GM12878 (cell line): ENCODE measurements around the gene NEU4. TPM values are rescaled to one million over a fixed set of nuclear protein-coding genes. Genes with fewer than 3 reads are reported as not detected.

ENCODE experiments used
- ATAC-seq: fragments of 200-7000 bp; cut with Tn5 transposase; 3 replicates; pipeline ENCODE4 v1.9.1; 2020; ENCODE audit warnings: mild to moderate bottlenecking, moderate library complexity
- BruUV-seq: library from RNA; stranded (reverse); fragments of 400-500 nt; replicated peaks from 2 replicates; lab custom pipeline; 2021; lab: Mats Ljungman, UMichigan
- CTCF ChIA-PET: fragments of 300-600 bp; sonication (Branson Sonifier 250); formaldehyde crosslinking; extraction: SDS; loops from one replicate; lab custom pipeline; 2021; ENCODE audit warnings: inconsistent platforms; lab: Yijun Ruan, JAX
- POLR2A ChIA-PET: fragments of 350-600 bp; formaldehyde crosslinking; extraction: SDS; loops from one replicate; lab custom pipeline; 2021; ENCODE audit warnings: inconsistent platforms; lab: Charles Lee
- RAD21 ChIA-PET: fragments of 300-600 bp; sonication (Branson Sonifier 250); formaldehyde crosslinking; loops from one replicate; lab custom pipeline; 2023; ENCODE audit warnings: antibody characterized with exemption; ENCODE audit not compliant: unreplicated experiment; lab: Charles Lee
- SMC1A ChIA-PET: fragments of 300-600 bp; sonication (Branson Sonifier 250); formaldehyde crosslinking; loops from one replicate; lab custom pipeline; 2023; ENCODE audit not compliant: unreplicated experiment, uncharacterized antibody; lab: Charles Lee
- DNase-seq: peaks from one replicate; pipeline ENCODE4 v3.0.0-alpha.2; 2011; ENCODE audit warnings: low read depth, low spot score
- FAIRE-seq: peaks from 3 replicates; lab custom pipeline; 2011; peaks lifted over from hg19 to GRCh38; lab: Jason Lieb, UNC
- H2AFZ ChIP-seq: 2 replicates; pipeline ENCODE4 v1.6.0; 2011; ENCODE audit warnings: low read depth, low read length, control low read depth; ENCODE audit not compliant: control insufficient read depth
- H3K27ac ChIP-seq: 2 replicates; pipeline ENCODE4 v1.5.1; 2011; ENCODE audit warnings: control low read depth; ENCODE audit not compliant: control insufficient read depth, insufficient read depth
- H3K27me3 ChIP-seq, 2 experiments: replicated peaks in 1 of 2; 2 replicates each; pipeline versions ENCODE4 v1.6.0 to v1.6.1; 2011; ENCODE audit warnings: low read length in 1 of 2; ENCODE audit not compliant: control insufficient read depth in 2 of 2, insufficient read depth in 2 of 2
- H3K36me3 ChIP-seq, 2 experiments: 2 replicates each; pipeline ENCODE4 v1.5.1; 2011; ENCODE audit warnings: low read length in 1 of 2; ENCODE audit not compliant: control insufficient read depth in 2 of 2, insufficient read depth in 2 of 2
- H3K4me1 ChIP-seq: 2 replicates; pipeline ENCODE4 v1.6.1; 2011; ENCODE audit warnings: mild to moderate bottlenecking, low read length, moderate library complexity, mixed read lengths; ENCODE audit not compliant: control insufficient read depth, insufficient read depth
- H3K4me2 ChIP-seq: 2 replicates; pipeline ENCODE4 v1.6.0; 2011; ENCODE audit warnings: control low read depth; ENCODE audit not compliant: control insufficient read depth, insufficient read depth
- H3K4me3 ChIP-seq: fragments of 200-600 bp; sonication (generic); 2 replicates; pipeline ENCODE4 v1.5.1; 2016
- H3K79me2 ChIP-seq: 2 replicates; pipeline ENCODE4 v1.6.0; 2011; ENCODE audit warnings: low read length; ENCODE audit not compliant: control insufficient read depth, insufficient read depth
- H3K9ac ChIP-seq: 2 replicates; pipeline ENCODE4 v1.8.0; 2011; ENCODE audit warnings: low read length, control low read depth, mixed read lengths; ENCODE audit not compliant: control insufficient read depth, insufficient read depth
- H3K9me3 ChIP-seq: replicated peaks from 3 replicates; pipeline ENCODE4 v1.5.1; 2011; ENCODE audit warnings: mild to moderate bottlenecking, low read length; ENCODE audit not compliant: control insufficient read depth, insufficient read depth
- H4K20me1 ChIP-seq: 2 replicates; pipeline ENCODE4 v1.6.0; 2011; ENCODE audit not compliant: control insufficient read depth, insufficient read depth
- EED ChIP-seq: sonication (generic); IDR thresholded peaks from 2 replicates; pipeline ENCODE4 v1.6.1; 2016; ENCODE audit warnings: antibody characterized with exemption, low read depth
- EZH2 ChIP-seq: IDR thresholded peaks from 2 replicates; pipeline ENCODE4 v1.6.1; 2012; ENCODE audit warnings: low read depth, mild to moderate bottlenecking, control low read depth, inconsistent platforms, low read length, borderline replicate concordance; ENCODE audit not compliant: control insufficient read depth
- IRF4 ChIP-seq: IDR thresholded peaks from 2 replicates; pipeline ENCODE4 v1.6.1; 2011; ENCODE audit warnings: low read depth, low read length
- MTA2 ChIP-seq: fragments of 450-650 bp; IDR thresholded peaks from 2 replicates; pipeline ENCODE4 v1.6.1; 2016; ENCODE audit warnings: low read depth, mild to moderate bottlenecking, moderate library complexity
- RELA ChIP-seq: fragments of 450-650 bp; IDR thresholded peaks from 2 replicates; pipeline ENCODE4 v1.8.0; 2014; ENCODE audit warnings: borderline replicate concordance; ENCODE audit not compliant: partially characterized antibody
- SMARCA5 ChIP-seq: fragments of 450-650 bp; IDR thresholded peaks from 2 replicates; pipeline ENCODE4 v1.6.1; 2017; ENCODE audit warnings: mild to moderate bottlenecking
- SREBF1 ChIP-seq: IDR thresholded peaks from 2 replicates; pipeline ENCODE4 v1.6.1; 2012; ENCODE audit warnings: mild to moderate bottlenecking, low read length
- STAT3 ChIP-seq: IDR thresholded peaks from 2 replicates; pipeline ENCODE4 v1.6.1; 2011; ENCODE audit warnings: low read depth, low read length, improper control_type of control experiment
- TCF3 ChIP-seq: IDR thresholded peaks from 2 replicates; pipeline ENCODE4 v1.6.1; 2012; ENCODE audit warnings: low read depth, mild to moderate bottlenecking, low read length, borderline replicate concordance; ENCODE audit not compliant: insufficient read depth
- ZNF217 ChIP-seq: fragments of 450-650 bp; IDR thresholded peaks from 2 replicates; pipeline ENCODE4 v1.6.1; 2017; ENCODE audit warnings: antibody characterized with exemption, mild to moderate bottlenecking
- ZNF24 ChIP-seq: fragments of 450-650 bp; IDR thresholded peaks from 2 replicates; pipeline ENCODE4 v1.6.1; 2017; ENCODE audit warnings: antibody characterized with exemption, mild to moderate bottlenecking
- ZNF274 ChIP-seq: IDR thresholded peaks from one replicate; pipeline ENCODE4 v1.8.0; 2011; ENCODE audit not compliant: insufficient read length, insufficient read depth
- WGBS: methylation state at CpG from one replicate; pipeline ENCODE4 v1.1.6; 2016; ENCODE audit warnings: low lambda C conversion rate; ENCODE audit not compliant: insufficient replicate concordance, insufficient coverage; ENCODE audit errors: missing lambda C conversion rate; 5-methylcytosine and 5-hydroxymethylcytosine counted together
- in situ Hi-C: fragments of 300-500 bp; cut with MboI; formaldehyde crosslinking; loops from 9 replicates; pipeline ENCODE4 v1.14.3; 2018; ENCODE audit warnings: mixed read lengths
- intact Hi-C: fragments of 100-400 bp; cut with micrococcal nuclease; formaldehyde crosslinking; loops from one replicate; pipeline ENCODE4 v1.14.2; 2022; ENCODE audit not compliant: unreplicated experiment
- polyA plus RNA-seq, 11 experiments: library from polyadenylated mRNA; depleted of rRNA in 4 of 11; unstranded in 6 of 11; stranded (reverse) in 5 of 11; fragments of >200 nt; fragmentation: Nextera tagmentation in 4 of 11; fragmentation: Illumina TruSeq in 1 of 11; extraction: Ambion mirVana in 4 of 11; extraction: Trizol in 1 of 11; gene quantifications; 1 replicate in 1 of 11; 2 replicates in 10 of 11; pipeline versions ENCODE4 v1.2.1 to v1.2.3, GENCODE V29; 2011 to 2016; ENCODE audit warnings: inconsistent platforms in 2 of 11, missing spikeins in 2 of 11, low read depth in 1 of 11
- total RNA-seq, 4 experiments: library from RNA; depleted of rRNA in 3 of 4; stranded (reverse); fragments of >200 nt in 3 of 4; fragmentation: Illumina TruSeq in 1 of 4; extraction: Trizol in 1 of 4; gene quantifications; 2 replicates each; pipeline versions ENCODE4 v1.2.1 to v1.2.3, GENCODE V29; 2013 to 2021
- TF ChIP-seq, protein P1 (sequence below): IDR thresholded peaks from 2 replicates; pipeline ENCODE4 v1.6.1; 2011; ENCODE audit warnings: low read depth, mild to moderate bottlenecking, low read length, moderate library complexity, borderline replicate concordance; ENCODE audit errors: extremely low read depth
- TF ChIP-seq, protein P2 (sequence below): fragments of 450-650 bp; IDR thresholded peaks from 2 replicates; pipeline ENCODE4 v1.6.1; 2016; ENCODE audit warnings: mild to moderate bottlenecking

NEU4 gene
- total and polyA plus RNA-seq, 10 of the 15 experiments (the other 5 are each of a cell fraction or from before 2014, with no cell fraction given), result 0.01 to 0.28 (median 0.14) TPM; not detected in 5

DNA sequence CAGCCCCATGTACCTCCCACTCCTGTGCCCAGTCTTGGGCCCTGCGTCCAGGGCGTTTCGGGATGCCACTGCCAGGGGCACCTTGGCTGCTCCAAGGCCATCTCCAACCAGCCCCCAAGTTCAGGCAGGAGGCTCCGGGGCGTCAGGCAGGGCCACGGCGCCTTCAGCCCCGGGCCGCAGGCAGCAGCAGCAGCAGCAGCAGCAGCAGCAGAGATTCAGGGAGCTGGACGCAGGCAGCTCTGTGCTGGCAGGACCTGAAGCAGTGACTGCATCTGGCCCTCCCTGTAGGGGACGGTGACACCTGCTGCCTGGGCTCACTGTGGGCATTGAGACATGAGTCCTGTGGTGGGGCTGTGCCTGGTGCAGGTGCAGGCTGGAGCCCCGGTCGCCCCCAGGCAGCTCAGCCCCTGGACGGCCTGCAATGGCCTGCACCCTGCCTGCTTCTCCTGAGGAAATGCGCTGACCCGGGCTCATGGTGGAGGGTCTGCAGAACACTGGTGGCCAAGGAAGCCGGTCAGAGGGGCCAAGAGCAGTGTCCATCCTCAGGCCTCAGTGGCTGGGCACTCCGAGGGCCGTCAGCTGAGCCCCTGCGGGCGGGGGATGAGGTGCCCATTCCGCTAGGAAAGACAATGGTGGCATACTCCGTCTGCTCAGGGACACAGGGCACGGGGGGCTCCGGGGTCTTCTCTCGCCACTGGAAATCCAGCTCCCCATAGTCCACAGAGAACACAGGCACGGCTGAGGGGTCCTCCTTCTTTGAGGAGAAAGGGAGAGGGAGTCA is 41.7 kb downstream of the NEU4 start (continued):
- TF ChIP-seq, protein P1, sequence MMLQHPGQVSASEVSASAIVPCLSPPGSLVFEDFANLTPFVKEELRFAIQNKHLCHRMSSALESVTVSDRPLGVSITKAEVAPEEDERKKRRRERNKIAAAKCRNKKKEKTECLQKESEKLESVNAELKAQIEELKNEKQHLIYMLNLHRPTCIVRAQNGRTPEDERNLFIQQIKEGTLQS, result no peak

GRCh38 chr2:241851325-241852115 is 42.5 kb downstream of the NEU4 start:
- Histone ChIP-seq H3K36me3 (no peaks in the 10 kb centered on the region), H3K9me3 (no peaks in the 10 kb centered on the region), H3K27me3 (no peaks in the 10 kb centered on the region), H3K9ac (no peak overlapping the region), H4K20me1 (no peaks in the 10 kb centered on the region), H2AFZ (no peak overlapping the region), H3K27ac (no peak overlapping the region), H3K4me3 (no peak overlapping the region), H3K4me1 (no peaks in the 10 kb centered on the region), H3K79me2 (no peaks in the 10 kb centered on the region), H3K4me2 (no peak overlapping the region)
- ATAC-seq, result no peak
- ChIA-PET SMC1A (no interaction called here), CTCF (interaction anchor here (0.6 kb wide), 1 partner anchor 73 kb away, joined by 4 read pairs; no protein-coding TSS in a partner anchor), RAD21 (no interaction called here), POLR2A (no interaction called here)
- no TSS peak for BruUV-seq
- intact Hi-C loops (no loop called here), in situ Hi-C loops (no loop called here)
- no peak for FAIRE-seq
- no peak for DNase-seq
- TF ChIP-seq EZH2 (no peak), ZNF24 (no peak), ZNF274 (no peak), MTA2 (no peak), SREBF1 (no peak), EED (no peak), STAT3 (no peak), TCF3 (no peak), RELA (no peak), SMARCA5 (no peak), ZNF217 (no peak), IRF4 (no peak)
- TF ChIP-seq, protein P2, sequence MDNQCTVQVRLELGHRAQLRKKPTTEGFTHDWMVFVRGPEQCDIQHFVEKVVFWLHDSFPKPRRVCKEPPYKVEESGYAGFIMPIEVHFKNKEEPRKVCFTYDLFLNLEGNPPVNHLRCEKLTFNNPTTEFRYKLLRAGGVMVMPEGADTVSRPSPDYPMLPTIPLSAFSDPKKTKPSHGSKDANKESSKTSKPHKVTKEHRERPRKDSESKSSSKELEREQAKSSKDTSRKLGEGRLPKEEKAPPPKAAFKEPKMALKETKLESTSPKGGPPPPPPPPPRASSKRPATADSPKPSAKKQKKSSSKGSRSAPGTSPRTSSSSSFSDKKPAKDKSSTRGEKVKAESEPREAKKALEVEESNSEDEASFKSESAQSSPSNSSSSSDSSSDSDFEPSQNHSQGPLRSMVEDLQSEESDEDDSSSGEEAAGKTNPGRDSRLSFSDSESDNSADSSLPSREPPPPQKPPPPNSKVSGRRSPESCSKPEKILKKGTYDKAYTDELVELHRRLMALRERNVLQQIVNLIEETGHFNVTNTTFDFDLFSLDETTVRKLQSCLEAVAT, result no peak
- 71% methylated on average over 24 of the region's 26 CpGs for WGBS
